Peyer's patch (tissue), 4 donors: ENCODE measurements around the gene NDRG4. TPM values are rescaled to one million over a fixed set of nuclear protein-coding genes. Genes with fewer than 3 reads are reported as not detected.
A peak's percentile ranks its signal among the peaks of the same experiment; 100 is the strongest.

Experiments
- DNase-seq, 3 donors: peaks; one replicate each; pipeline ENCODE4 v3.0.0-alpha.2; 2017 to 2019
- H3K27ac ChIP-seq, 4 donors: fragments of 200-600 bp; sonication (generic); one replicate each; pipeline ENCODE4 v1.5.1; 2016 to 2019
- H3K27me3 ChIP-seq, 2 donors: fragments of 200-600 bp; sonication (generic); one replicate each; pipeline ENCODE4 v1.5.1; 2019
- H3K36me3 ChIP-seq, 3 donors: fragments of 200-600 bp; sonication (generic); one replicate each; pipeline ENCODE4 v1.5.1; 2016 to 2019
- H3K4me1 ChIP-seq, 4 donors: fragments of 200-600 bp; sonication (generic); one replicate each; pipeline ENCODE4 v1.5.1; 2016 to 2019
- H3K4me3 ChIP-seq, 4 donors: fragments of 200-600 bp; sonication (generic); 1 replicate in 3 of 4; 2 replicates in 1 of 4; pipeline ENCODE4 v1.5.1; 2016 to 2019; ENCODE audit warnings: mild to moderate bottlenecking in 1 of 4
- H3K9me3 ChIP-seq, 4 donors: fragments of 200-600 bp; sonication (generic); one replicate each; pipeline ENCODE4 v1.5.1; 2016 to 2019; ENCODE audit warnings: mild to moderate bottlenecking in 1 of 4
- POLR2A ChIP-seq, 2 donors: fragments of 450-650 bp; IDR thresholded peaks; one replicate each; pipeline ENCODE4 v1.5.1; 2017; ENCODE audit warnings: antibody characterized with exemption in 2 of 2, mild to moderate bottlenecking in 2 of 2, moderate library complexity in 2 of 2
- total RNA-seq, 4 donors: library from RNA; depleted of rRNA; stranded (reverse); fragments of >200 nt; gene quantifications; one replicate each; pipeline ENCODE4 v1.1.0, GENCODE V29; 2016
- TF ChIP-seq, protein P1 (sequence below), 6 experiments: fragments of 450-650 bp in 4 of 6; fragments of 200-600 bp in 2 of 6; sonication (generic) in 1 of 6; IDR thresholded peaks; one replicate each; pipeline ENCODE4 v1.5.1; 2017 to 2019; ENCODE audit warnings: antibody characterized with exemption in 6 of 6, mild to moderate bottlenecking in 3 of 6, moderate library complexity in 1 of 6

NDRG4 gene, protein sequence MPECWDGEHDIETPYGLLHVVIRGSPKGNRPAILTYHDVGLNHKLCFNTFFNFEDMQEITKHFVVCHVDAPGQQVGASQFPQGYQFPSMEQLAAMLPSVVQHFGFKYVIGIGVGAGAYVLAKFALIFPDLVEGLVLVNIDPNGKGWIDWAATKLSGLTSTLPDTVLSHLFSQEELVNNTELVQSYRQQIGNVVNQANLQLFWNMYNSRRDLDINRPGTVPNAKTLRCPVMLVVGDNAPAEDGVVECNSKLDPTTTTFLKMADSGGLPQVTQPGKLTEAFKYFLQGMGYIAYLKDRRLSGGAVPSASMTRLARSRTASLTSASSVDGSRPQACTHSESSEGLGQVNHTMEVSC
- 1 to 10 TPM in 3 of 4 donors, not detected in 1; 2.1 to 7.1 (median 4.9) TPM for total RNA-seq

DNA sequence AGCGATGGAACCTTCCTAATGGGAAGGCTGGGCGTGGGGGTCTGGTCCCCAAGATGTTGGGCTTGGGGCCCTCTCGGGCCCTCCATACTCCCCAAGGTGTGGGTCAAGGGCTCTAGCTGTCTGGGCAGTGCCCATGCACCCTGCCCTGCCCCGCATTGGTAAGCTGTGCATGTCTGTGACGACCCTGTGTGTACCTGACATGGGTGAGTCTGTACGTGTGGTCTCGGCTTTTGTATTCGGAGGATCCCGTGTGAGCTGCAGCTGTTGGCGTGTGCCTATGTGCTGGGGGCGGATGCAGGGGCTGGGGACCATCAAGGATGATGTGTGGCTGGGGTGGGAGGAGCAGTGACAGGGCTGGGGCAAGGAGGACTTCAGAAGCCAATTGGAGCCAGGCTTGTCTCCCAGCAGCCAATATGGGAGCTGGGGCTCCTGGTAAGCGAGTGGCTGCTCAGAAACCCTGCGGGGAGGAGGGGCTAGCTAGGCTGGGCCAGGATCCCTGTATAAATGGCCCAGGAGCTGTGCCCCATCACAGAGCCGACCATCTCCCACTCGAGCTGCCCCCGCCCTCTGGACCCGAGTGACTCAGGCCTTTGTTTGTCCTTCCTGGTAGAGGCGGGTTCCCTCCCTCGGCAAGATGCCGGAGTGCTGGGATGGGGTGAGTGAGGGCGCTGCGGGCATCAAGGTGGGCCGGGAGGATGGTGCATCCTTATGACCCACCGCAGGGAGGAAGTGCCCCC, at the start of gene NDRG4:
NDRG4 (plus strand) TSS at position 529 of the 737 bp plus-strand sequence; CDS start at position 635, 106 bp downstream.
- DNase-seq: peak; percentile 31 to 58 (median 58)
- peaks cover 0 to 9% of the 10 kb centered on the region in 2 donors for H3K27me3 ChIP-seq

DNA sequence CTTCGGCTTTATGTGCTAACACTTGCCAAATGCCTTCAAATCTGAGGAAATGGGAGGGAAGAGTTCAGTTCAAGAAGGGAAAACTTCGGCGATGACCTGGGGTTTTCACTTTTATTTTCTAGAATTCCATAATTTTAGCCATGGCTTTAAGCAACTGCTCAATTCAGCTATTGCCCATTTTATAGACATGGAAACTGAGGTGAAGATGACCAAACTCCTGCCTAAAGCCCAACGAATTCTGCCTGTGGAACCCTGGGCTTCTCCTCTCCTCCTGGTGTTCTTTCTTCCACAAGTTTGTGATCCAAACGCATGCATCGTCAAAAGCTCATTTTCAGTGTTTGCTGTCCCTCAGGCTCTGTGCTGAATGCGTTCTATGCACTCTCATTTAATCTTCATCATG, 49.4 kb upstream of the NDRG4 start:
- Histone ChIP-seq H3K27ac (no peak overlapping the region), H3K36me3 (no peaks in the 10 kb centered on the region), H3K4me3 (no peak overlapping the region), H3K4me1 (no peaks in the 10 kb centered on the region), H3K27me3 (no peaks in the 10 kb centered on the region), H3K9me3 (no peaks in the 10 kb centered on the region)
- no peak for DNase-seq
- no peak for TF ChIP-seq POLR2A (IDR thresholded peaks at IDR 0.05)
- TF ChIP-seq, protein P1, sequence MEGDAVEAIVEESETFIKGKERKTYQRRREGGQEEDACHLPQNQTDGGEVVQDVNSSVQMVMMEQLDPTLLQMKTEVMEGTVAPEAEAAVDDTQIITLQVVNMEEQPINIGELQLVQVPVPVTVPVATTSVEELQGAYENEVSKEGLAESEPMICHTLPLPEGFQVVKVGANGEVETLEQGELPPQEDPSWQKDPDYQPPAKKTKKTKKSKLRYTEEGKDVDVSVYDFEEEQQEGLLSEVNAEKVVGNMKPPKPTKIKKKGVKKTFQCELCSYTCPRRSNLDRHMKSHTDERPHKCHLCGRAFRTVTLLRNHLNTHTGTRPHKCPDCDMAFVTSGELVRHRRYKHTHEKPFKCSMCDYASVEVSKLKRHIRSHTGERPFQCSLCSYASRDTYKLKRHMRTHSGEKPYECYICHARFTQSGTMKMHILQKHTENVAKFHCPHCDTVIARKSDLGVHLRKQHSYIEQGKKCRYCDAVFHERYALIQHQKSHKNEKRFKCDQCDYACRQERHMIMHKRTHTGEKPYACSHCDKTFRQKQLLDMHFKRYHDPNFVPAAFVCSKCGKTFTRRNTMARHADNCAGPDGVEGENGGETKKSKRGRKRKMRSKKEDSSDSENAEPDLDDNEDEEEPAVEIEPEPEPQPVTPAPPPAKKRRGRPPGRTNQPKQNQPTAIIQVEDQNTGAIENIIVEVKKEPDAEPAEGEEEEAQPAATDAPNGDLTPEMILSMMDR (IDR thresholded peaks at IDR 0.05): no peak

More for the DNA sequence above, at the start of gene NDRG4:
- no peaks in the 10 kb centered on the region for H3K36me3 ChIP-seq
- H3K4me3 ChIP-seq: peak within 1 kb of the TSS; percentile 29 to 51 (median 32)
- H3K9me3 ChIP-seq: no peaks in the 10 kb centered on the region
- H3K4me1 ChIP-seq: peaks cover 0 to 20% (median 12%) of the 10 kb centered on the region in 4 donors
- no peak within 1 kb of the TSS for H3K27ac ChIP-seq
- TF ChIP-seq, protein P1 (IDR thresholded peaks at IDR 0.05): no peak
- no peak for TF ChIP-seq POLR2A (IDR thresholded peaks at IDR 0.05)

DNA sequence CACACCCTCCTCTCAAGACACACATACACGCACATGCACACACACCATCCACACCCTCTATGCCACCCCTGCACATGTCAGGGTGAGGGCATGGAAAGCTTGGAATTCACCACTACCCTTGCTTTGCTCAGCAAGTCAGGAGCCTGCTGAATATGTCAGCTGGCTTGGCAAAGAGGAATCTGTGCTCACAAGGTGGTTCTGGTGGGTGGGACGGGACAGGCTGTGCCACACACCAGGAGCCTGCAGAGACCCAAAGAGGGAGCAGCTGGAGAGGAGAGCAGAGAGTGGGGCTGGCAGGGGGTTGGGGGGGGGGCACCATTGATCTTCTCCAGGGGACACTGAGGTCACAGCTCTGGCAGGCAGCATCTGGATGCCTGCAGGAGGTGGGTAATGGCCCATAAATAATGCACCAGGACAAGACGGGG, 48.7 kb upstream of the NDRG4 start:
- no peak for DNase-seq
- Histone ChIP-seq H3K9me3 (no peaks in the 10 kb centered on the region), H3K27me3 (no peaks in the 10 kb centered on the region), H3K4me3 (no peak overlapping the region), H3K4me1 (no peaks in the 10 kb centered on the region), H3K27ac (no peak overlapping the region), H3K36me3 (no peaks in the 10 kb centered on the region)
- TF ChIP-seq, protein P1 (IDR thresholded peaks at IDR 0.05): no peak
- TF ChIP-seq POLR2A (IDR thresholded peaks at IDR 0.05): no peak

DNA sequence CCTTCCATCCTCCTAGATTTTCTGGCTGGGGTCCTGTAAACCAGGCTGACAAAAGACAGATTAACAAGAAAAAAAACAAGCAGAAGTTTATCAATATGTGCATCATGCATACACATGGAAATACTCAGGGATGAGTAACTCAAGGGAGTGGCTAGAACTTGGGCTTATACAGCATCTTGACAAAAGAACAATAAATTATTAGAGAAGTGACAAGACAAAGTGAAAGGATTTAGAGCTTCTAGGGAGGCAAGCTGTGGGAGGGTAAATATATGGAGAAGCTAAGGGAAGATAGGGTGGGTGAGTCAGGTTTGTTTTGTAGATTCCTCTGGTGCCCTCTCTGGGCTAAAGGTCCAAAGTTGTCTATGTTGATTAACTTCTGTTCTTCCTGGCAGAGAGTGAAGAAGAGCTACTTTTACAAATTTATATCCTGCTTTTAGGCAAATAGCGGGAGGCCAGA, 48.0 kb upstream of the NDRG4 start:
- Histone ChIP-seq H3K4me1 (no peaks in the 10 kb centered on the region), H3K27me3 (no peaks in the 10 kb centered on the region), H3K27ac (no peak overlapping the region), H3K9me3 (no peaks in the 10 kb centered on the region), H3K4me3 (no peak overlapping the region), H3K36me3 (no peaks in the 10 kb centered on the region)
- no peak for DNase-seq
- TF ChIP-seq POLR2A (IDR thresholded peaks at IDR 0.05): no peak
- TF ChIP-seq, protein P1 (IDR thresholded peaks at IDR 0.05): no peak

DNA sequence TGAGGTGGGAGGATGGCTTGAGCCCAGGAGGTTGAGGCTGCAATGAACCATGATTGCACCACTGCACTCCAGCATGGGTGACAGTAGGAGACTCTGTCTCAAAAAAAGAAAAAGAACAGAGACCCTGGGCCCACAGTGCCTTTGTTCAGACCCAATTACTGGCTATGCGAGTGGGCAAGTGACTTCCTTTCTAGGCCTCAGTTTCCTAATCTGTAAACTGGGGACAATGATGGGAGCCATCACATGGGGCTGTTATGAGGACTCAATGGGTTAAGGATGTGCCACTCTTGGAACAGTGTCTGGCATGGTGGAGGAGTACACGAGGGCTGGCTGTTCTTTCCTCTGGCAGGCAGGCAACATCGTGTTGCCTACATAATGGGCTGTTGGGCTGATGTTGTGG, 47.3 kb upstream of the NDRG4 start:
- no peaks in the 10 kb centered on the region for H3K36me3 ChIP-seq
- H3K27me3 ChIP-seq: no peaks in the 10 kb centered on the region
- H3K4me1 ChIP-seq: no peaks in the 10 kb centered on the region
- H3K27ac ChIP-seq: no peak overlapping the region
- H3K4me3 ChIP-seq: no peak overlapping the region
- H3K9me3 ChIP-seq: no peaks in the 10 kb centered on the region
- TF ChIP-seq, protein P1 (IDR thresholded peaks at IDR 0.05): no peak
- no peak for TF ChIP-seq POLR2A (IDR thresholded peaks at IDR 0.05)
- DNase-seq: no peak
